NOMO-1 treated with dmso at 0.1 percent for 144 hours (cell line): ENCODE data around the gene IFIT3.
"Not testable (repeated sequence)": the region's sequence is repeated elsewhere in the genome, so short reads cannot be mapped to it uniquely, and the experiment has no call there.

Source experiments
- DNase-seq: peaks from one replicate; lab custom pipeline; 2025; ENCODE audit not compliant: unreplicated experiment; lab: John Stamatoyannopoulos, UW

IFIT3 gene, protein sequence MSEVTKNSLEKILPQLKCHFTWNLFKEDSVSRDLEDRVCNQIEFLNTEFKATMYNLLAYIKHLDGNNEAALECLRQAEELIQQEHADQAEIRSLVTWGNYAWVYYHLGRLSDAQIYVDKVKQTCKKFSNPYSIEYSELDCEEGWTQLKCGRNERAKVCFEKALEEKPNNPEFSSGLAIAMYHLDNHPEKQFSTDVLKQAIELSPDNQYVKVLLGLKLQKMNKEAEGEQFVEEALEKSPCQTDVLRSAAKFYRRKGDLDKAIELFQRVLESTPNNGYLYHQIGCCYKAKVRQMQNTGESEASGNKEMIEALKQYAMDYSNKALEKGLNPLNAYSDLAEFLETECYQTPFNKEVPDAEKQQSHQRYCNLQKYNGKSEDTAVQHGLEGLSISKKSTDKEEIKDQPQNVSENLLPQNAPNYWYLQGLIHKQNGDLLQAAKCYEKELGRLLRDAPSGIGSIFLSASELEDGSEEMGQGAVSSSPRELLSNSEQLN

DNA sequence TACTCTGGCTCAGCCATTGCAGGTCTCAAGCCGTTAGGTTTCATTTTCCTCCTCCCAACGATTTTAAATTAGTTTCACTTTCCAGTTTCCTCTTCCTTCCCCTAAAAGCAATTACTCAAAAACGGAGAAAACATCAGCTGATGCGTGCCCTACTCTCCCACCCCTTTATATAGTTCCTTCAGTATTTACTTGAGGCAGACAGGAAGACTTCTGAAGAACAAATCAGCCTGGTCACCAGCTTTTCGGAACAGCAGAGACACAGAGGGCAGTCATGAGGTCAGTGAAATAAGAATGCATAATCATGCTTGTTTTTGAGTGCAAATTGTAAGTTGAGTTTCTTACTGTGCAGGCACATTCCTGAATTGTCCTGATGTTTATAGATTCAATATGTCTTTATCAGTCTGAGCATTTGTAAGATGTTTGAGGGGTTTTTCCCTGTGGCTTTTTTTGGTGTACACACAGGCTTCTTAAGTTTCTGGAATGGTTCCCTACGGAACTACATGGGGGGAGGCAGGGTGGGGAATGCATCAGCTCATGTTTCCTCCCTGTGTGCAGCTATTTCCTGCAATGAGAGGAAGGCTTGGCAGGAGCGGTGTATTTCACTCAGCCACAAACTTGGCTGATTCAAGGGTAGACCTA is at the start of gene IFIT3:
TSS of gene IFIT3 (plus strand) at position 195 of the 639 bp plus-strand sequence. CDS start at position 272, 77 bp downstream.
- peak; percentile 31 for DNase-seq

DNA sequence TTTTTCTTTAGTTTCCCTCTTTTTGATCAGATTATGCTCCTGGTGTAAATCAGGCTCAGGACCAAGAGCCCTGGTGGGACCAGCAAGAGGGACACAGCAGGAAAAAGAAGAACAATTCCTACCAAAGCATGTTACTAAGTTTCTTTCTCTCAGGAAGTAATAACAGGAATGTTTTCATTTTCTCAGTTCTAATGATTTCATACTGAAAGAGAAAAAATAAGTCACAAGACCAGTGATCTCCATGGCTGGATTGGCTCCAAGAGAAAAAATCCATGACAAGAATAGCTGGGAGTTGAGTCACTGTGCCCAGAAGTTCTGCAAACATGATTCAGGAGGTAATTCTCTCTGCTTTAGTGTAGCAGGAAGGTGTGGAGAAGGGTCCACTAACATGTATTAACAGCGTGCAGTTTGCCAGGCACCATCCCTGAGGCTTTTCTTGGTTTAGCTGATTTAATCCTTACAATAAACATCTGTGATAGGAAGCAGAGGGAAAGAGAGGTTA is 49.7 kb upstream of the IFIT3 start:
- DNase-seq = no peak

DNA sequence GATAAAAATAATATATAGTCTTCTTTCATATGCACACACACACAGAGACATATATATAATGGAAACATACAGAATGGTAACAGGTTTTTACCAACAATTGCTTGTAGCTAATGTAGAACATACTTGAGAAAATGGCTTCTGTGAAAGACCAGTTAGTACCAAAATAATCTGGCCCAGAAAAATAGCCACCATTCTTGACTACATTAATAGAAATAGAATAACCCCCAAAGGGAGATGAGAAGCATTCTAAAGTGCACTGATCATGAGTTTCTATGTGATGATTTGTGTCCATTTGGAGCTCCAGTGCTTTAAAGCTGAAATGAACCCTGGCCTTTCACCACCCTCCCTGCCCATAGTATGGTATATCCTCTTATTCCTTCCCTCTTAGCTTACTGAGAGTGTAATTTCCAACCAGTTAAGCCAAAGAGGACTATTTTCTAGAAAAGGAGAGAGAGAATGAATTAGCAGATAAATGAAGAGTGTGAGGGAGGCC is 48.9 kb upstream of the IFIT3 start:
- no peak for DNase-seq

DNA sequence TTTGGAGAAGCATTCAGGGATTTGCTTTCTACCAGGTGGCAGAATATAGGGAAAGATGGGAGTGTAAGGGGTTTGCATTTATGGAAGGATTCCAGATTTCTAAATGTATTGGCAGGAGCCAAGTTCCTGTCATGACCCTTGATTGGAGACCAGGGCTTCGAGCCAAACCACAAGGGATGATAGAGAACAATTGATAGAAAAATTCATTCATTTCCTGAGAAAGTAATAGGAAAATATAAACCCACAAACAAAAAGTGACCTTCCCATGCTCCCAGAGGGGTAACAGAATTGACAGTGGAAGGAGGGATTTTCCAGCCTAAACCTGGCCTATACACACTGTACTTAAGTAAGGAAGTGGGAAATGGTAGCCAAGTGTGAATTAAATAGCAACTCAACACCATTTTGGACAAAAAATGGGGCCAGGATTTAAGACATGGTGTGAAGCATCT is 48.4 kb upstream of the IFIT3 start:
- no peak for DNase-seq

DNA sequence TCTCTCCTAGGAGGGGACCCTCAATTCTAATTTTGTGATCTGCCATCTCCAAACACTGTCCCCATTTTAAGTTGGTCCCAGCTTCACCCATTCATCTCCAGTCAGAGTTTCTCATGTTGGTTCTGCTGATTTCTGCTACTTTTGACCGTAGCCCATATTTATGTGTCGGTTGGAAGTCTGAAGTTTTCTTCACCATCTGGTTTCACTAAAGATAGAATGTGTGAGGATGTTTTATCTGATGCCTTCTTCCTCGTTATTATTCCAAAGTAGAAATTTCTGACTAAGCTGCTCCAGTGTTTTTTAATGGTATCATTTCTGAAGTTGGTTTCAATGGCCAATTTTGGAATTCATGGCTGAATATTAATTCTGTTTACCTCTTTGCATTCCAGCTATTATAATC is 47.3 kb upstream of the IFIT3 start:
- no peak for DNase-seq

GRCh38 chr10:89281606-89282395 is 46.0 kb upstream of the IFIT3 start:
- no peak for DNase-seq

GRCh38 chr10:89283025-89283935 is 44.5 kb upstream of the IFIT3 start:
- DNase-seq = no peak

GRCh38 chr10:89283936-89284475 is 43.8 kb upstream of the IFIT3 start:
- DNase-seq = no peak

- DNase-seq = not testable (repeated sequence)
These were observed 43.1 kb upstream of the IFIT3 start for GRCh38 chr10:89284711-89285110.

- not testable (repeated sequence) for DNase-seq
These were observed 42.5 kb upstream of the IFIT3 start for GRCh38 chr10:89285303-89285702.

GRCh38 chr10:89294721-89295239 is 33.0 kb upstream of the IFIT3 start:
- DNase-seq = no peak

DNA sequence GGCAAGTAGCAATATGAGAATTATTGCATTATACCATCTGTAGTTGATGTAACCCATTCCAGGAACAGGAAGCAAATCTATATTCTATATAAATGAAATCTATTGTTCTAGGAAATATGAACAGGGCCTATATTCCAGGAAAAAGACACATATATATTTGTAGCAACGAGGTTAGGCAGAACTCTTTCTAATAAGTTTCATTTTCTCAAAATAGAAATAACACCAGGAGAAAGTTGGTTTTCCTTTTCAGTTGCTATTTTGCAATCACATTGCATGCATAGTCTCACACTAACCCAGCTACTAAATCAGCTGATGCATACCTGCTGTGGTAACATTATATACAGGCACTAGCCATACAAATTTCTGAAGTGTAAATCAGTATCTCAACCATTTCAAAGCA is 32.2 kb upstream of the IFIT3 start:
- no peak for DNase-seq

GRCh38 chr10:89296220-89296648 is 31.6 kb upstream of the IFIT3 start:
- DNase-seq = peak; percentile 37

DNA sequence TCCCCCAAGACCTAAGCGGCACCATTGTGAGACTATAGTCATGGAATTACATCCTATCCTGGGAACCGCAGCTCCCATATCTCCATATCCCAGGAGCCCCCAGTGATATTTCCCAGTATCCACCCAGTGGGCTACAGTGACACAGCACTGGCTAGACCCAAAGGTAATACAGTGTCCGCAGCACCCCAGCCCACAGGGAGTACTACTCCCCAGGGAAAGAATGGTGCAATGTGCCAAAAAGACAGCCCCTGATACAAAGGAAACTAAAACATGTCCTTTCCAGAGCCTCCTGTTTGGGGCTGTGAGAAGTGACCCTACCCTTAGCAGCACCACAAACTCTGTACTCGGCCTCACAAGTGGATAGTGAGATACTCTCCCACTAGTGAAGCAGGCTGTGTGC is 30.4 kb upstream of the IFIT3 start:
- DNase-seq = no peak

DNA sequence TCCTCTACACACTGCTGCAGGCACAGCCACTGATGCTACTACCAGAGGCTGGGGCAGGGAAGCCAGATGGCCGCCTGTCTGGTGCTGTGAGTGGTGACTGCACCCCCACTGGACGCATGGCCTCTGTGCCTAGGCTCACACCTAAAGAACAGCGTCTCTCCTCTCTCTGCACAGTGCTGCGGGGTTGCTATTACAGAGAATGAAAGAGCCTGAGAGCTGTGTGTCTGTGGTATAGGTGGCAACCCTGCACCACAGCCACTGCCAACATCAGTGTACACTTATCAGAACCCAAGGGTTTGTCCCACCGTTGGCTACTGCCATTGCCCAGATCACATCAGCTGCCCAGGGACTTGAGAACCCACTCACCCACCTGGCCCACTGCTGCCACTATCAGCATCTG is 30.0 kb upstream of the IFIT3 start:
- no peak for DNase-seq

- DNase-seq = no peak
These were observed 28.8 kb upstream of the IFIT3 start for GRCh38 chr10:89299031-89299430.

GRCh38 chr10:89301232-89301631 is 26.6 kb upstream of the IFIT3 start:
- peak; percentile 31 for DNase-seq

GRCh38 chr10:89301721-89302445 is 25.9 kb upstream of the IFIT3 start, which contains the start of gene IFIT2:
IFIT2 (plus strand) TSS chr10:89302046; CDS start chr10:89302124, 78 bp downstream.
- peak; percentile 77 for DNase-seq

GRCh38 chr10:89302625-89303024 is 25.2 kb upstream of the IFIT3 start:
- DNase-seq = no peak
